Astrocyte (in vitro differentiated cells and primary cell): ENCODE measurements around the gene SHISA9. TPM values are rescaled to one million over a fixed set of nuclear protein-coding genes. Genes with fewer than 3 reads are reported as not detected.

ENCODE experiments used
- DNase-seq: peaks from one replicate; pipeline ENCODE4 v3.0.0-alpha.2; 2010; ENCODE audit warnings: low read depth
- FAIRE-seq: peaks from 2 replicates; lab custom pipeline; 2011; peaks lifted over from hg19 to GRCh38; lab: Jason Lieb, UNC
- H2AFZ ChIP-seq: 2 replicates; pipeline ENCODE4 v1.6.0; 2012; ENCODE audit warnings: low read depth, low read length, inconsistent platforms
- H3K27ac ChIP-seq: 2 replicates; pipeline ENCODE4 v1.5.1; 2011; ENCODE audit warnings: low read depth, low read length, inconsistent platforms
- H3K27me3 ChIP-seq: 2 replicates; pipeline ENCODE4 v1.6.0; 2011; ENCODE audit warnings: low read length, inconsistent platforms; ENCODE audit not compliant: insufficient read depth
- H3K36me3 ChIP-seq: 2 replicates; pipeline ENCODE4 v1.5.1; 2011; ENCODE audit warnings: low read length, inconsistent platforms; ENCODE audit not compliant: insufficient read depth
- H3K4me1 ChIP-seq: 2 replicates; pipeline ENCODE4 v1.5.1; 2011; ENCODE audit warnings: low read length, inconsistent platforms; ENCODE audit not compliant: insufficient read depth
- H3K4me2 ChIP-seq: 2 replicates; pipeline ENCODE4 v1.6.0; 2012; ENCODE audit warnings: low read length, inconsistent platforms
- H3K4me3 ChIP-seq: 2 replicates; pipeline ENCODE4 v1.5.1; 2011; ENCODE audit warnings: low read depth, mild to moderate bottlenecking, low read length, inconsistent platforms; ENCODE audit not compliant: insufficient read depth
- H3K79me2 ChIP-seq: 2 replicates; pipeline ENCODE4 v1.6.0; 2012; ENCODE audit warnings: mild to moderate bottlenecking, low read length, inconsistent platforms; ENCODE audit not compliant: insufficient read depth
- H3K9ac ChIP-seq: 2 replicates; pipeline ENCODE4 v1.6.0; 2012; ENCODE audit warnings: mild to moderate bottlenecking, low read length, inconsistent platforms
- H3K9me3 ChIP-seq: 2 replicates; pipeline ENCODE4 v1.5.1; 2012; ENCODE audit warnings: low read depth, mild to moderate bottlenecking, low read length, inconsistent platforms; ENCODE audit not compliant: insufficient read depth
- H4K20me1 ChIP-seq: 2 replicates; pipeline ENCODE4 v1.6.0; 2012; ENCODE audit warnings: low read length, inconsistent platforms; ENCODE audit not compliant: insufficient read depth
- H3K27ac Mint-ChIP-seq: one replicate; pipeline ENCODE4 v1.8.0; 2021; ENCODE audit warnings: mild to moderate bottlenecking, mixed read lengths; ENCODE audit not compliant: unreplicated experiment
- H3K27me3 Mint-ChIP-seq: one replicate; pipeline ENCODE4 v1.8.0; 2021; ENCODE audit warnings: low read depth, mixed read lengths; ENCODE audit not compliant: unreplicated experiment
- H3K36me3 Mint-ChIP-seq: one replicate; pipeline ENCODE4 v1.8.0; 2021; ENCODE audit warnings: low read depth, mixed read lengths; ENCODE audit not compliant: unreplicated experiment
- H3K4me1 Mint-ChIP-seq: one replicate; pipeline ENCODE4 v1.8.0; 2021; ENCODE audit warnings: low read depth, mixed read lengths; ENCODE audit not compliant: unreplicated experiment
- H3K4me3 Mint-ChIP-seq: one replicate; pipeline ENCODE4 v1.8.0; 2021; ENCODE audit warnings: mild to moderate bottlenecking, moderate library complexity, mixed read lengths; ENCODE audit not compliant: unreplicated experiment
- H3K9me3 Mint-ChIP-seq: one replicate; pipeline ENCODE4 v1.8.0; 2021; ENCODE audit warnings: mild to moderate bottlenecking, mixed read lengths; ENCODE audit not compliant: unreplicated experiment
- EZH2 ChIP-seq: IDR thresholded peaks from 2 replicates; pipeline ENCODE4 v1.6.1; 2012; ENCODE audit warnings: mild to moderate bottlenecking, low read length, inconsistent platforms; ENCODE audit not compliant: insufficient read depth
- total RNA-seq: library from RNA; stranded (reverse); gene quantifications from 2 replicates; pipeline ENCODE4 v1.2.1, GENCODE V29; 2021
- TF ChIP-seq, protein P1 (sequence below): IDR thresholded peaks from 2 replicates; pipeline ENCODE4 v1.5.1; 2011; ENCODE audit warnings: low read depth, mild to moderate bottlenecking, inconsistent platforms, low read length, moderate library complexity; ENCODE audit not compliant: insufficient read depth

The SHISA9 gene
- total RNA-seq, 1 donor from 2014 or later: 73.0 TPM

DNA sequence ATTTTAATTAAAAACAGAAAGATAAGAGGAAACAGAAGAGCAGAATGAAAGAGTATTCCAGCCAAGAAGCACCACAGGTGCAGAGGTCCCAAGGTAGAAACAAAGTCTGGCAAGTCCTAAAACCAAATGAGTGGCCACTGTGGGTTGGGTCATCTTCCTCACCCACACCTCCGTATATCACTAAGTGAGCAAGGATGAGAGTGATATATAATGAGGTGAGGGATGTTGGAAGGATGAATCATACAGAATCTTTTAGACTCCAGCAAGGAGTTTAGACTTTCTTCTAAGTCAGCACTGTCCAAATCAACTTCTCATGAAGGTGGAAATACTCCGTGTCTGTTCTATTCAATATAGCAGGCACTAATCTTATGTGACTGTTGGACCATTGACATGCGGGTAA lies 70.8 kb downstream of the SHISA9 start:
- Histone ChIP-seq H3K4me3 (no peak overlapping the region), H3K4me2 (no peak overlapping the region), H3K27ac (no peak overlapping the region), H3K9me3 (no peaks in the 10 kb centered on the region), H3K79me2 (no peaks in the 10 kb centered on the region), H3K36me3 (no peaks in the 10 kb centered on the region), H4K20me1 (no peaks in the 10 kb centered on the region), H3K9ac (no peak overlapping the region), H3K27me3 (no peaks in the 10 kb centered on the region), H2AFZ (no peak overlapping the region), H3K4me1 (peaks cover 3% of the 10 kb centered on the region)
- DNase-seq (no peak), FAIRE-seq (no peak)
- no peaks in the 10 kb centered on the region for H3K36me3 Mint-ChIP-seq
- no peak overlapping the region for H3K27ac Mint-ChIP-seq
- H3K27me3 Mint-ChIP-seq: no peaks in the 10 kb centered on the region
- peaks cover 36% of the 10 kb centered on the region for H3K4me1 Mint-ChIP-seq
- H3K4me3 Mint-ChIP-seq: no peak overlapping the region
- no peaks in the 10 kb centered on the region for H3K9me3 Mint-ChIP-seq
- TF ChIP-seq, protein P1, sequence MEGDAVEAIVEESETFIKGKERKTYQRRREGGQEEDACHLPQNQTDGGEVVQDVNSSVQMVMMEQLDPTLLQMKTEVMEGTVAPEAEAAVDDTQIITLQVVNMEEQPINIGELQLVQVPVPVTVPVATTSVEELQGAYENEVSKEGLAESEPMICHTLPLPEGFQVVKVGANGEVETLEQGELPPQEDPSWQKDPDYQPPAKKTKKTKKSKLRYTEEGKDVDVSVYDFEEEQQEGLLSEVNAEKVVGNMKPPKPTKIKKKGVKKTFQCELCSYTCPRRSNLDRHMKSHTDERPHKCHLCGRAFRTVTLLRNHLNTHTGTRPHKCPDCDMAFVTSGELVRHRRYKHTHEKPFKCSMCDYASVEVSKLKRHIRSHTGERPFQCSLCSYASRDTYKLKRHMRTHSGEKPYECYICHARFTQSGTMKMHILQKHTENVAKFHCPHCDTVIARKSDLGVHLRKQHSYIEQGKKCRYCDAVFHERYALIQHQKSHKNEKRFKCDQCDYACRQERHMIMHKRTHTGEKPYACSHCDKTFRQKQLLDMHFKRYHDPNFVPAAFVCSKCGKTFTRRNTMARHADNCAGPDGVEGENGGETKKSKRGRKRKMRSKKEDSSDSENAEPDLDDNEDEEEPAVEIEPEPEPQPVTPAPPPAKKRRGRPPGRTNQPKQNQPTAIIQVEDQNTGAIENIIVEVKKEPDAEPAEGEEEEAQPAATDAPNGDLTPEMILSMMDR: no peak
- TF ChIP-seq EZH2: no peak

GRCh38 chr16:12975766-12976165 lies 74.4 kb downstream of the SHISA9 start:
- no peaks in the 10 kb centered on the region for H4K20me1 ChIP-seq
- FAIRE-seq: no peak

DNA sequence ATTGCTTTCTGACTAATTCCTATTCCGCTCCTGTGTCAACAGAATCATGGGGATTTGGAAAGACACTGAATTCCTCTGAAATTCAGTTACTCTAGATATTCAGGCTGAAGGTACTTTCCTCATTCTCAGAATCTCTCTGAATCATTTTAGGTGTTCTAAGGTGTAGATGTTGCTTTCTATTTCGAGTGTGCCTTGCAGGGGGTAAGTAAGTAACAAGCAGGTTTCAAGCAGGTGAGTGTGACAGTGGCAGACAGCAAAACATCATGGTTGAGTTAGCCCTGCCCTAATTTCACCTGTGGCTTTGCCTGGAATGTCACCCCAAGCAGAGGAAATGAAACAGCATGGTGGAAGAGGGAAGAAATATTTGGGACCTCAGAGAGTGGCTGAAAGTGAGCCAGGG lies 75.1 kb downstream of the SHISA9 start:
- no peak overlapping the region for H3K4me3 Mint-ChIP-seq
- H3K4me1 ChIP-seq: no peaks in the 10 kb centered on the region
- no peak overlapping the region for H3K4me3 ChIP-seq
- H3K4me2 ChIP-seq: no peak overlapping the region
- no peak overlapping the region for H2AFZ ChIP-seq
- H3K9me3 Mint-ChIP-seq: peaks cover 2% of the 10 kb centered on the region
- no peaks in the 10 kb centered on the region for H4K20me1 ChIP-seq
- no peaks in the 10 kb centered on the region for H3K9me3 ChIP-seq
- H3K27me3 Mint-ChIP-seq: no peaks in the 10 kb centered on the region
- H3K4me1 Mint-ChIP-seq: peaks cover 25% of the 10 kb centered on the region
- TF ChIP-seq, protein P1: no peak
- FAIRE-seq (no peak), DNase-seq (no peak)
- H3K27ac Mint-ChIP-seq: peak overlapping the region; percentile 84
- H3K27ac ChIP-seq: no peak overlapping the region
- H3K36me3 ChIP-seq: no peaks in the 10 kb centered on the region
- H3K36me3 Mint-ChIP-seq: no peaks in the 10 kb centered on the region
- H3K9ac ChIP-seq: no peak overlapping the region
- H3K79me2 ChIP-seq: no peaks in the 10 kb centered on the region
- H3K27me3 ChIP-seq: no peaks in the 10 kb centered on the region

More at GRCh38 chr16:12975766-12976165, 74.4 kb downstream of the SHISA9 start:
- Histone ChIP-seq H3K4me1 (peaks cover 3% of the 10 kb centered on the region), H2AFZ (no peak overlapping the region), H3K4me2 (no peak overlapping the region), H3K27ac (no peak overlapping the region), H3K9me3 (no peaks in the 10 kb centered on the region), H3K4me3 (no peak overlapping the region), H3K9ac (no peak overlapping the region), H3K36me3 (no peaks in the 10 kb centered on the region), H3K27me3 (no peaks in the 10 kb centered on the region), H3K79me2 (no peaks in the 10 kb centered on the region)
- TF ChIP-seq, protein P1: no peak
- TF ChIP-seq EZH2: no peak
- Mint-ChIP-seq H3K4me1 (peaks cover 32% of the 10 kb centered on the region), H3K9me3 (no peaks in the 10 kb centered on the region), H3K36me3 (no peaks in the 10 kb centered on the region), H3K27me3 (no peaks in the 10 kb centered on the region), H3K4me3 (no peak overlapping the region), H3K27ac (no peak overlapping the region)
- DNase-seq: no peak
